SU-DHL-6 (cell line): ENCODE data around the gene PIK3R6.

Experiments
- CTCF ChIP-seq: fragments of 200-600 bp; sonication (generic); IDR thresholded peaks from one replicate; pipeline ENCODE4 v1.5.1; 2017; ENCODE audit warnings: antibody characterized with exemption, mild to moderate bottlenecking, low read length, moderate library complexity; ENCODE audit not compliant: insufficient read depth, poor library complexity, severe bottlenecking
- EZH2phosphoT487 ChIP-seq: fragments of 200-600 bp; sonication (generic), shearing (Covaris generic); conservative IDR thresholded peaks from 2 replicates; pipeline ENCODE4 v1.6.1; 2018; ENCODE audit warnings: mild to moderate bottlenecking, antibody characterized with exemption, low read length, moderate library complexity, mixed read lengths

GRCh38 chr17:8836821-8837562, 30.5 kb downstream of the PIK3R6 start:
- TF ChIP-seq CTCF, result no peak
- TF ChIP-seq EZH2phosphoT487, result no peak
